Measurements from ENCODE around the gene IQGAP2.

IQGAP2 gene

GRCh38 chr5:76473009-76473336 lies 69.9 kb downstream of the IQGAP2 start:
- no peaks in the 10 kb centered on the region for H3K27me3 ChIP-seq (ENCODE audit: low read depth, low read length)
- H3K36me3 ChIP-seq (ENCODE audit: control insufficient read depth in 1 of 2, insufficient read depth in 2 of 2, low read length in 2 of 2): no peaks in the 10 kb centered on the region
- no peak overlapping the region for H3K4me3 ChIP-seq (ENCODE audit: low read depth in 1 of 2, low read length in 2 of 2)
- H3K27ac ChIP-seq (ENCODE audit: low read length): no peak overlapping the region
- no peaks in the 10 kb centered on the region for H3K9me3 ChIP-seq (ENCODE audit: control insufficient read depth in 1 of 2, low read length in 2 of 2)
- H3K4me1 ChIP-seq (ENCODE audit: control insufficient read depth in 1 of 2, insufficient read depth in 2 of 2, low read length in 2 of 2): peaks cover 0 to 8% of the 10 kb centered on the region in 2 donors

DNA sequence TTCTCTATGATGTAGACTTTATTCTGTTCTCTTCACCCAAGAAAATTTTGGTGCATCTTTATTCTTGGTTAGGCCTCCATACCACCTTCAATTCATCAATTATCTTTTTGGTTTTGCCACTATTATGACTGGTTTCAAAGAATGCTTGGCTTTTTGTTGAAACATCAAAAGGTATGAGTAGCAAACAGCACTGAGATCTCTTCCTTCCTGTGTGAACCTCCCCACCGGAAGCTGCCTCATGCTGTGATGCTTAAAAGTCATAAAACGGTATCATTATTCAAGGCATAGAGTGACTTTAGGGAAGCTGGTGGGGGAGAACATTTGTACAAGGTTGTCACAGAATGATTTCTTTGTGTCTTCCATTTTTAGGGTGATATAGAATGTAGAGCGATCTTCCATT lies 70.6 kb downstream of the IQGAP2 start:
- Histone ChIP-seq H3K36me3 (ENCODE audit: control insufficient read depth in 1 of 2, insufficient read depth in 2 of 2, low read length in 2 of 2) (no peaks in the 10 kb centered on the region), H3K4me3 (ENCODE audit: low read depth in 1 of 2, low read length in 2 of 2) (no peak overlapping the region), H3K9me3 (ENCODE audit: control insufficient read depth in 1 of 2, low read length in 2 of 2) (no peaks in the 10 kb centered on the region), H3K27ac (ENCODE audit: low read length) (no peak overlapping the region), H3K4me1 (ENCODE audit: control insufficient read depth in 1 of 2, insufficient read depth in 2 of 2, low read length in 2 of 2) (peaks cover under 1 to 8% of the 10 kb centered on the region in 2 donors), H3K27me3 (ENCODE audit: low read depth, low read length) (no peaks in the 10 kb centered on the region)

- H3K27ac ChIP-seq (ENCODE audit: low read length): no peak overlapping the region
- no peaks in the 10 kb centered on the region for H3K36me3 ChIP-seq (ENCODE audit: control insufficient read depth in 1 of 2, insufficient read depth in 2 of 2, low read length in 2 of 2)
- H3K9me3 ChIP-seq (ENCODE audit: control insufficient read depth in 1 of 2, low read length in 2 of 2): no peaks in the 10 kb centered on the region
- H3K4me3 ChIP-seq (ENCODE audit: low read depth in 1 of 2, low read length in 2 of 2): no peak overlapping the region
- no peaks in the 10 kb centered on the region for H3K27me3 ChIP-seq (ENCODE audit: low read depth, low read length)
- H3K4me1 ChIP-seq (ENCODE audit: control insufficient read depth in 1 of 2, insufficient read depth in 2 of 2, low read length in 2 of 2): peaks cover 4 to 8% of the 10 kb centered on the region in 2 donors
Observed at GRCh38 chr5:76474377-76474776, 71.3 kb downstream of the IQGAP2 start.

GRCh38 chr5:76475385-76475784 lies 72.3 kb downstream of the IQGAP2 start:
- Histone ChIP-seq H3K4me3 (ENCODE audit: low read depth in 1 of 2, low read length in 2 of 2) (no peak overlapping the region), H3K27ac (ENCODE audit: low read length) (peak overlapping the region; percentile 13), H3K36me3 (ENCODE audit: control insufficient read depth in 1 of 2, insufficient read depth in 2 of 2, low read length in 2 of 2) (no peaks in the 10 kb centered on the region), H3K9me3 (ENCODE audit: control insufficient read depth in 1 of 2, low read length in 2 of 2) (no peaks in the 10 kb centered on the region), H3K27me3 (ENCODE audit: low read depth, low read length) (no peaks in the 10 kb centered on the region), H3K4me1 (ENCODE audit: control insufficient read depth in 1 of 2, insufficient read depth in 2 of 2, low read length in 2 of 2) (peaks cover 6 to 8% of the 10 kb centered on the region in 2 donors)

DNA sequence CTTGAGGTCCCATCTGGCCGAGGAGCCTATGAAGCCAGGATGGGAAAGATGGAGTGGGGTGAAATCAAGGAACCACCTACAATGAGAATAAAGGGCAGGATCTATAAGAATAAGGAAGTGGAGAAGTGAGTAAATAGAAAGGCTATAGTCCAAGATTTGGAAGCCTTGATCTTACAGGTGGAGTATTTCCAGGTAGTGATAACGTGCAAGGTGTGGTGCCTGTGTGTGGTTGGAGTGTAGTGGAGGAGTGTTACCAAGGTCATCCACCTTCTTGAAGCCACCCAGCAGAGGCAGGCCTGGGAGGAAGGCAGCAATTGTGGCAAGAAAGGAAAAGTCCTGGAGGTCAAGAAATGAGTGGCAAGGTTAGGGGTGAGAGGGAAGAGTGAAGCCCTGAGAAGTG lies 72.9 kb downstream of the IQGAP2 start:
- Histone ChIP-seq H3K9me3 (ENCODE audit: control insufficient read depth in 1 of 2, low read length in 2 of 2) (no peaks in the 10 kb centered on the region), H3K27me3 (ENCODE audit: low read depth, low read length) (no peaks in the 10 kb centered on the region), H3K36me3 (ENCODE audit: control insufficient read depth in 1 of 2, insufficient read depth in 2 of 2, low read length in 2 of 2) (no peaks in the 10 kb centered on the region), H3K4me3 (ENCODE audit: low read depth in 1 of 2, low read length in 2 of 2) (no peak overlapping the region), H3K4me1 (ENCODE audit: control insufficient read depth in 1 of 2, insufficient read depth in 2 of 2, low read length in 2 of 2) (peaks cover 6 to 8% of the 10 kb centered on the region in 2 donors), H3K27ac (ENCODE audit: low read length) (peak overlapping the region; percentile 84)

GRCh38 chr5:76476474-76477038 lies 73.5 kb downstream of the IQGAP2 start:
- H3K27ac ChIP-seq (ENCODE audit: low read length): peak overlapping the region; percentile 84
- H3K36me3 ChIP-seq (ENCODE audit: control insufficient read depth in 1 of 2, insufficient read depth in 2 of 2, low read length in 2 of 2): no peaks in the 10 kb centered on the region
- no peaks in the 10 kb centered on the region for H3K9me3 ChIP-seq (ENCODE audit: control insufficient read depth in 1 of 2, low read length in 2 of 2)
- H3K4me1 ChIP-seq (ENCODE audit: control insufficient read depth in 1 of 2, insufficient read depth in 2 of 2, low read length in 2 of 2): peaks cover 6 to 8% of the 10 kb centered on the region in 2 donors
- no peak overlapping the region for H3K4me3 ChIP-seq (ENCODE audit: low read depth in 1 of 2, low read length in 2 of 2)
- no peaks in the 10 kb centered on the region for H3K27me3 ChIP-seq (ENCODE audit: low read depth, low read length)

DNA sequence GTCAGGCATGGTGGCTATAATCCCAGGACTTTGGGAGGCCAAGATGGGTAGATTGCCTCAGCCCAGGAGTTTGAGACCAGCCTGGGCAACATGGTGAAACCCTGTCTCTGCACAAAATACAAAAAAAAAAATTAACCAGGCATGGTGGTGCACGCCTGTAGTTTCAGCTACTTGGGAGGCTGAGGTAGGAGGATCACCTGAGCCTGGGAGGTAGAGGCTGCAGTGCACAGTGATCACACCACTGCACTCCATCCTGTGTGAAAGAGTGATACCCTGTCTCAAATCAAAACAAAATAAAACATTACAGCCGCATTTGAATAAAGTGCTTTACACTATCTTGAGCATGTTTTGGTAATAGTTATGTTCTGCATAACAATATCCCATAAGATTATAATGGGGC lies 74.0 kb downstream of the IQGAP2 start:
- Histone ChIP-seq H3K27ac (ENCODE audit: low read length) (peak overlapping the region; percentile 84), H3K36me3 (ENCODE audit: control insufficient read depth in 1 of 2, insufficient read depth in 2 of 2, low read length in 2 of 2) (no peaks in the 10 kb centered on the region), H3K4me1 (ENCODE audit: control insufficient read depth in 1 of 2, insufficient read depth in 2 of 2, low read length in 2 of 2) (peaks cover 4 to 6% of the 10 kb centered on the region in 2 donors), H3K4me3 (ENCODE audit: low read depth in 1 of 2, low read length in 2 of 2) (no peak overlapping the region), H3K27me3 (ENCODE audit: low read depth, low read length) (no peaks in the 10 kb centered on the region), H3K9me3 (ENCODE audit: control insufficient read depth in 1 of 2, low read length in 2 of 2) (no peaks in the 10 kb centered on the region)

DNA sequence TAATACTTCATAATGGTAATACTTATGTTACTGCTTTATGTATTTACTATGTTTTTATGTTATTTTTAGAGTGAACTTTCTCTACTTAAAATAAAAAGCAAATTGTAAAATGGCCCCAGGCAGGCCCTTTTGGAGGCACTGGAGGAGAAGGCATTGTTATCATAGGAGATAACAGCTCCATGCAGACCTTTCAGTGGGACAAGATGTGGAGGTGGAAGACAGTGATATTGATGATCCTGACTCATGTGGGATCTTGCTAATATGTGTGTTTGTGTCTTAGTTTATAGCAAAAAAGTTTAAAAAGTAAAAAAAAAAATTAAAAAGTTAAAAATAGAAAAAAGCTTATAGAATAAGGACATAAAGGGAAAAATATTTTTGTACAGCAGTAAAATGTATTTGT lies 74.5 kb downstream of the IQGAP2 start:
- peaks cover 0 to 6% of the 10 kb centered on the region in 2 donors for H3K4me1 ChIP-seq (ENCODE audit: control insufficient read depth in 1 of 2, insufficient read depth in 2 of 2, low read length in 2 of 2)
- no peaks in the 10 kb centered on the region for H3K9me3 ChIP-seq (ENCODE audit: control insufficient read depth in 1 of 2, low read length in 2 of 2)
- H3K36me3 ChIP-seq (ENCODE audit: control insufficient read depth in 1 of 2, insufficient read depth in 2 of 2, low read length in 2 of 2): no peaks in the 10 kb centered on the region
- H3K27ac ChIP-seq (ENCODE audit: low read length): no peak overlapping the region
- H3K4me3 ChIP-seq (ENCODE audit: low read depth in 1 of 2, low read length in 2 of 2): no peak overlapping the region
- H3K27me3 ChIP-seq (ENCODE audit: low read depth, low read length): no peaks in the 10 kb centered on the region

GRCh38 chr5:76479281-76479680 lies 76.2 kb downstream of the IQGAP2 start:
- Histone ChIP-seq H3K36me3 (ENCODE audit: control insufficient read depth in 1 of 2, insufficient read depth in 2 of 2, low read length in 2 of 2) (no peaks in the 10 kb centered on the region), H3K9me3 (ENCODE audit: control insufficient read depth in 1 of 2, low read length in 2 of 2) (no peaks in the 10 kb centered on the region), H3K4me3 (ENCODE audit: low read depth in 1 of 2, low read length in 2 of 2) (no peak overlapping the region), H3K27me3 (ENCODE audit: low read depth, low read length) (no peaks in the 10 kb centered on the region), H3K27ac (ENCODE audit: low read length) (peak overlapping the region; percentile 73), H3K4me1 (ENCODE audit: control insufficient read depth in 1 of 2, insufficient read depth in 2 of 2, low read length in 2 of 2) (peaks cover 0 to 6% of the 10 kb centered on the region in 2 donors)

DNA sequence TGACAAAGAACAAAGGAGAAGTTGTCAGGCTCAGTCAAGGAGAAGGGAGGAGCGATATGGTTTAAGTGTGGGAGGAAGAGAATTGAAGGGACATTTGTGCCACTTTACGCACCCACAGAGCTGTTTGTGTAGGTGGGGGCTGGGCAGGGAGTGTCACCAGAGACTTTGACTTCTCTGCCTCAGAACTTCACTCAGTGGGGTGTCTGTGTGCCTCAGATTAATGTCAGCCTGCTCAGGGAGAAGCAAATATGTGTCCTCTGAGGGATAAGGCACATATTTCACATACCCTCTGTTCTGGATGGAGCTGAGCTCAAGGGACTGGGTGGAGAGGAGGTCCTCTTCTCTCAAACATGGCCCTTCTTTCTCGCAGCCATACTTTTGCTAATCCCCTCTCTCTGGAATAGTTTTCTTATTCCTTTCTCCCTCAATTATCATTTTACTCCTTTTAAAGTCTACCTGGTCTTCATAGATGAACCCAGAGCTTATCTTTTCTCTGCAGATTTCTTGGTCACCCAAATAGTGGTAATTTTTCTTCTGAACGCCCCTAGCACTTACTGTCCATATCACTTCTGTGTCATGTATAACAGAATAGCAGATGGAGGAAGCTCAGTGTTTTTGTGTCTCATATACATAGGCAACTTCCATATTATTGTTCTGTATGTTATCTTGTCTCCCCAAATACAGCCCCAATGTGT lies 77.0 kb downstream of the IQGAP2 start:
- H3K27ac ChIP-seq (ENCODE audit: low read length): peak overlapping the region; percentile 73
- no peaks in the 10 kb centered on the region for H3K36me3 ChIP-seq (ENCODE audit: control insufficient read depth in 1 of 2, insufficient read depth in 2 of 2, low read length in 2 of 2)
- H3K4me1 ChIP-seq (ENCODE audit: control insufficient read depth in 1 of 2, insufficient read depth in 2 of 2, low read length in 2 of 2): peaks cover 0 to 6% of the 10 kb centered on the region in 2 donors
- no peak overlapping the region for H3K4me3 ChIP-seq (ENCODE audit: low read depth in 1 of 2, low read length in 2 of 2)
- no peaks in the 10 kb centered on the region for H3K27me3 ChIP-seq (ENCODE audit: low read depth, low read length)
- H3K9me3 ChIP-seq (ENCODE audit: control insufficient read depth in 1 of 2, low read length in 2 of 2): no peaks in the 10 kb centered on the region

- Histone ChIP-seq H3K27ac (ENCODE audit: low read length) (no peak overlapping the region), H3K4me1 (ENCODE audit: control insufficient read depth in 1 of 2, insufficient read depth in 2 of 2, low read length in 2 of 2) (peaks cover 0 to 6% of the 10 kb centered on the region in 2 donors), H3K4me3 (ENCODE audit: low read depth in 1 of 2, low read length in 2 of 2) (no peak overlapping the region), H3K9me3 (ENCODE audit: control insufficient read depth in 1 of 2, low read length in 2 of 2) (no peaks in the 10 kb centered on the region), H3K27me3 (ENCODE audit: low read depth, low read length) (no peaks in the 10 kb centered on the region), H3K36me3 (ENCODE audit: control insufficient read depth in 1 of 2, insufficient read depth in 2 of 2, low read length in 2 of 2) (no peaks in the 10 kb centered on the region)
Observed at GRCh38 chr5:76482984-76483383, 79.9 kb downstream of the IQGAP2 start.

DNA sequence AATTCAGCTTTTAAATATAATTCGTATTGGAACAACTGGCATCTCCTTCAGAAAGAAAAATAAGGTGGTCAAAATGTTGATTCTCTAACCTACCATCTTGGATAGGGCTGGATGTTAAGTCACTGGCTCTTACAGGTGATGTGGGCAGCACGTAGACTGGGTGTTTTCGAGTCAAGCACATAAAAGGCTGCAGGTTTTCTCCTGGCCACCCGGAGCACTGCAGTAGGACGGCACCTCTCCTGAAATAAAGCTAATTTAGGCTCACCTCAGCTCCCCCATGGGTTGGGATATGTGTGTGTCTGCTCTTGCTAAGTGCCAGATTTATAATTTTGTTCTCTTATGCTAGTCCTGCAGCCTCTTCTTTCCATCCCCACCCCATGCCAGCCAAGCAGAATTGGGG lies 80.3 kb downstream of the IQGAP2 start:
- Histone ChIP-seq H3K36me3 (ENCODE audit: control insufficient read depth in 1 of 2, insufficient read depth in 2 of 2, low read length in 2 of 2) (no peaks in the 10 kb centered on the region), H3K4me3 (ENCODE audit: low read depth in 1 of 2, low read length in 2 of 2) (no peak overlapping the region), H3K27ac (ENCODE audit: low read length) (no peak overlapping the region)

More for the DNA sequence above, 80.3 kb downstream of the IQGAP2 start:
- H3K4me1 ChIP-seq (ENCODE audit: control insufficient read depth in 1 of 2, insufficient read depth in 2 of 2, low read length in 2 of 2): peaks cover 0 to 6% of the 10 kb centered on the region in 2 donors
- no peaks in the 10 kb centered on the region for H3K9me3 ChIP-seq (ENCODE audit: control insufficient read depth in 1 of 2, low read length in 2 of 2)
- no peaks in the 10 kb centered on the region for H3K27me3 ChIP-seq (ENCODE audit: low read depth, low read length)

All from muscle layer of duodenum (tissue), 2 donors.